ENCODE results near the gene DHX29.

Gene DHX29

DNA sequence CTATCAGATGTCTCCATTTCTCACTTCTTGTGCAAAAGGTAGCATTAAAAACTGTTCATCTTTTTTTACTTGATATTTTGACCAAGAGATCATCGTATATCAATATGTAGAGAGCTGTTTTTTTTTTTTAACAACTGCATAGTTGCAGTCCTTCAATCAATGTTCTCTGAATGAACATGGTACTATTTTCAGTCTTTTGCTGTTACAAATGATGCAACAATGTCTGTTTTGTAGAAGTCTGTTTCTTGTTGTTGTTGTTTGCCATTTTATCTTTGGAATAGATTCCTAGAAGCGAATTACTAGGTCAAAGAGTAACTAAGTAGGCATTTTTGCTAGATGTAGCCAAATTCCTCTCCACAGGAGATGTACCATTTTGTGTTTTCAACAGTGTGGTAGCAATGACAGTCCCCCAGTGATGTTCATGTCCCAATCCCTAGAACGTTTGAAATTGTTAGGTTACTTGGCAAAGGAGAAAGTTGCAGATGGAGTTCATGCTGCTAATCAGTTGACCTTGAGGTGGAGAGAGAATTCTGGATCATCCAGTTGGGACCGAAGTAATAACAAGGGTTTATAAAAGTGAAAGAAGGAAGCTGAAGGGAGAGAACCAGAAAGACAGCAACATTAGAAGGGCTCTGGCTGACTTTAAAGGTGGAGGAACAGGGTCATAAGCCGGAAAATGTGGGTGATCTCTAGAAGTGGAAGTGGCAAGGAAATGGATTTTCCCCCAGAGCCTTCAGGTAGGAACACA, 6.5 kb upstream of the DHX29 start:
- DNase-seq (ENCODE audit: low spot score) = no peak

DNA sequence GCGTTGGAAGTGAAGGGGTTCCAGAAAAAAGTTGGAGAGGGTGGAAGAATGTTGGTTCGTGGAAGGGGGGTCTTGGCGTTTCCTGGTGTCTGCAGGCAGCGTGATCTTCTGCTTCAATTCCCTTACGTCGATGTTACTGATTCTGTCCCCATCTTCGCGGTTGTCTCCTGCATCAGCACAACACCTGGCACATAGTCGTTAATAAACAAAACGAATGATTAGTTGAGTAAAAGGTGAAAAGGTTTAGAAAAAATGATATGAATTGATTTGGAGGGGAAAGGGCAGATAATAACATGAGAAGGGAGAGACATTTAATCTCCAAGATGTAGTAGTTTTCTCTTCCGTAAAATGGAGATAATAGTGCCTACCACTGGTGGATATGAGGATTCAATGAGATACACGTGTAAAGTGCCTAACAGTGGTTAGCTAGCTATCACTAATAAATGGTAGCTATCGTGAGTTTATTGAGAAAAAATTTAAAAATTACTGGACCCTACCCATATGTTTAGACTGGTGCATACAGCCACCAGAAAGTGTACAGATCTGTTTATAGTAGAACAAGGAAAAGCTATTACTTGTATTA, 851 bp upstream of the DHX29 start:
- DNase-seq (ENCODE audit: low spot score) = peak; percentile 44

DNA sequence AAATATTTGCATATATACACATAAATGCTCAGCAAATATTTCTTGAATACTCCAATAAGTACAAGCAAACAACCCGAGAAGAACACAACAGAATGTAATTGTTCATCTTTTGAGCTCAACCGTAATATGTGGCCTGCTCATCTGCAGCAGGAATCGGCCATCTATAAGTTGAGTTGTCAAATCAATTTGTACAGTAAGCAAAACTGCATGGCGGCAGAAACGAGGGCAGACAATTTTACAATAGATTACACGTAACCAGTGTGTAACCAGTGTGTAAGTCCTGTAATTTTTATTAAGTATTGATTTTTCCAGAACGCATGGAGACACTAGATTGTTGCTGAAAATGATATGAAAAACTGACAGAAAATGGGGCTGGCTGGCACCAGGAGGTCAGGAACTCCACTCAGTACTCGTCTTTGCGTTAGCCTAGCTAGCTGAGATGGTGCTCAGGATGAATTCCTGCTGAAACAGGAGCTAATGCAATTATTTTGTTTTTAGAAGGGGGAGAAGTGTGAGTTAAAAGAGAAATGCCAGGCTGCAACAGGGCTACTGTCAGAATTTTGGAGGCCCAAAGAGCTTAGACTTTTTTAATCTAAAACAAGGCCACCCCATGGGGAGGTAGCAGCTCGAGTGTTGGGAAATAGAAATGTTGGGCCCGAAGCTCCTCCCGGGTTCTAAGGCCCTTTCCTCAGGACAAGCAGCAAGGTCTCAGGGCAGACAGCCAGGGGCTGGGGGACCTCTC, 682 bp downstream of the DHX29 start:
- DNase-seq (ENCODE audit: low spot score) = peak; percentile 42

DNA sequence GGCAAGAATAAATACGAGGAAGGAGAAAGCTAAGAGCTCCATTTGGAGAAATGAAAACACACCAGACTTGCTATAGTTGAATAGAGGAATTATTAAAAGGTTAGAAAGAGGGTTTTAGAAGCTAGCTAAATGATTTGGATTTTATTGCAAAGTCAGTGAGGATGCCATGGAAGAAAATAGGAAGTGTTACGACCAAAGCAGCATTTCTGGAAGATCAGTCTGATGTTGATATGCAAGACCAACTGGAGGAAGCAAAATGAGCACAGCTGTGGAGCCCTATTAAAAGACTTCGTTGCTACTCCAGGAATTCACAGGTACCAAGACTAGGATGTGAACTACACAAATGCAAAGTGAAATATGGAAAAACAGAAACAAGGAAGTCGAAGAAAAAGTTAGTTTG, 2.1 kb downstream of the DHX29 start:
- no peak for DNase-seq (ENCODE audit: low spot score)

DNA sequence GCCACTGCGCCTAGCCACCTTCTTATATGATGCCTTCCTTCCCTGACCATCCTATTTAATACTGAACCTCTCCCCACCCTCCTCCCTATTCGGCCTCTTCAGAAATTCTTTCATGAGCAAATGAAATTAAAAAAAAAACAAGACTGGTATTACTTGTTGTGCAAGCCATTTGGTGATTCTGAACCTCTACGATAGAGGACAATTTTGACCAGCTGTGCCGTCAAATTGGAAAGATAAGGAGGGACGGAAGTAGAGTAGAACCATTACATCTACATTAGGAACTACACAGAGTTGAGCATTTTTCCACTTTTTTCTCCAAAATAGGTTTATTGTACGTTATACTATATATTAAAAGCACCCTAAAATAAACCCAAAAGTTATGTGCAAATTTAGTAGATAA, 2.9 kb downstream of the DHX29 start:
- no peak for DNase-seq (ENCODE audit: low spot score)

DNA sequence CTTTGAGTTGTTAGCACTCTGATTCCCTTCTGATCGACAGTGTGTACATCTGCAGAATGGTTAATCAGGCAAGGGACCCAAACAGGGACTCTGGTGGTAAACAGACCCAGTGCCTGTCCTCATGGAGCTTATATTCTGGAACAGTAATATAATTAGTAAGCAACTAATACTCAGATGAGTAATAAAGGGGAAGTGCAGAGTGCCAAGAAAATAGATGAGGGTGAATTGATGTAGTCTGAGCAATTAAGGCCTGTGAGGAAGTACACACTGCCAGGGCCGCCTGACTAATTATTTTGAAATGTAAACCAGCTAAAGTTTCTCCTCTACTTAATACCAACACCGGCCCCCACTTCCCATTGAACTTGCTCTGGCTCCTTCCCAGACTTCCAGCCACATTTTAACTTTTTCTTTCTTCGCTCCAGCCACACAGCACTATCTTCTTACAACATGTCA, 4.2 kb downstream of the DHX29 start:
- peak; percentile 74 for DNase-seq (ENCODE audit: low spot score)

DNA sequence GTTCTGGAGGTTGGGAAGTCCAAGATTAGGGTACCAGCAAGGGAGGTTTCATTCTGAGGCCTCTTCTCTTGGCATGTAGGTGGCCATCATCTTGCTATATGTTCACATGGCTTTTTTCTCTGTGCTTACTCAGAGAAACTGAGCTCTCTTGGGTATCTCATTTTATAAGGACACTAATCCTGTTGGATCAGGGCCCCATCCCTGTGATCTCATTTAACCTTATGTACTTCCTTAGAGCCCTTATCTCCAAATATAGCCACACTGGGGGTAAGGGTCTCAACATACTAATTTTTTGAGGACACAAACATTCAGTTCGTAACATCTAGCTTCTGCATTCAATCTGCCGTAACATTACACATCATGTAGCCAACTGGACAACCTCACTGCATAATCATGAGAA, 6.6 kb downstream of the DHX29 start:
- DNase-seq (ENCODE audit: low spot score) = no peak

DNA sequence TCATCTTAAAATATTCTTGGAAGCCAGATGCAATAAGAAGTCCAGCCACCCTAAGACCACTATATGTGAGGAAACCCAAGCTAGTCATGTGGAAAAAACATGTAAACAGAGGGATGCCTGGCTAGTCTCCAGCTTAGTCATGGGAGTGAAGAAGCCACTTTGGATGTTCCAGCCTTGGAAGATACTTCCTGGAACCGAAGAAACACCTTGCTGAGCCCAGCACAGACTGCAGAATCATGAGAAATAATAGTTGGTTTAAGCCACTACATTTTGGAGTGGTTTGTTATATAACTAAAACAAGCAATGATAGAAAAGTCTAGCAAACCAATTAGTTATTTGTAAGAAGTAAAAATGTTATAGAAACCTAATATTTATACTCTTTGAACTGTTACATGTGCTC, 12.6 kb downstream of the DHX29 start:
- DNase-seq (ENCODE audit: low spot score) = no peak

DNA sequence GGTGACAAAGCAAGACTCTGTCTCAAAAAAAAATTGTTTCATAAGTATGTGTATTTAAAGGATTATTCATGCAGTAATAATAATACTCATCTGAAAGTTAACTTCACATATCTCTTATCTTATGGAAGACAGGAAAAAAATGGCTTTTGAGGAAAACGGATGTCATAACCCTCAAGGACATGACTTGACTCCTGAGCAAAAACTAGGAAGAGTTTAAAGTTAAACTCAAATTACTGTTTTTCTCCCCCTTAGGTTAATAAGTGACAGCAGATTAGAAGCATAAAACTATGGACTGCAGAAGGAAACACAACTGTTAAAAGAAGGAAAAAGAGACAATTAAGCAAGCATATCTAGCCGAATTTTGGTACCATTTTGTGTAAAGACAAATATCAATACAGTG, 16.5 kb downstream of the DHX29 start:
- DNase-seq (ENCODE audit: low spot score) = no peak

DNA sequence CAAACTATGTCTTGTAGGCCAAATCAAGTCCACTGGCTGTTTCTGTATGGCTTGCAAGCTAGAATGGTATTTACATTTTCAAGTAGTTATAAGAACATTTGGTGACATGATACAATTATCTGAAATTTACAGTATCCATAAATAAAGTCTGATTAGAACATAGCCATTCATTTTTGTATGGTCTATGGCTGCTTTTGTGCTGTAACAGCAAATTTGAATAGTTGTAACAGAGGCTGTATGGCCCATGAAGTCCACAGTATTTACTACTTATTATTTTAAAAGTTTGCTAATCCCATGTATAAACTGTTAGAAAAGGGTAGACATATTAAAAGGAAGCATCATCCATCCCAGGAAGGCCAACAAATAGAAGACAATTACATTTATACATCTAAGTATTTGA, 17.7 kb downstream of the DHX29 start:
- DNase-seq (ENCODE audit: low spot score) = no peak

DNA sequence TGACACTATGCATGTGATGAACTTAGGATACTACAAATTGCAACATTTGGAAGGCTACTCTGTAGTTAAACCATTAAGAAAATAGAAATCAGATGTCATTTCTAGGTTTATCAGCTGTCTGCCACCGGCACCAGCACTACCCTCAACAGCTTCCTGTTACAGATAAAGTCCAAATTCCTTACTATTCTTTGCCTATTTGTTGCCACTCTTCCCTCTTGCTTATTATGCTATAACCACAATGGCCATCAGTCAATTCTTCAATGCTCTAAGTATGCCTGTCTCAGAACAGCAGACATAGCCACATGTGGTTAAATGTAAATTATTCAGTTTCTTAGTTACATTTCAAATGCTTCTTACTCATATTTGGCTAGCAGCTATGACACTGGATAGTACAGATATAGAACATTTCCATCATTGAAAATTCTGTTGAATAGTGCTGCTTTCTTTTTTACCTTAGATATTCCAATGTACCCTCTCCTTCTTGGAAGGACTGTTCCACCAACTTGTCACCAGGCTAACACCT, 21.0 kb downstream of the DHX29 start:
- no peak for DNase-seq (ENCODE audit: low spot score)

DNA sequence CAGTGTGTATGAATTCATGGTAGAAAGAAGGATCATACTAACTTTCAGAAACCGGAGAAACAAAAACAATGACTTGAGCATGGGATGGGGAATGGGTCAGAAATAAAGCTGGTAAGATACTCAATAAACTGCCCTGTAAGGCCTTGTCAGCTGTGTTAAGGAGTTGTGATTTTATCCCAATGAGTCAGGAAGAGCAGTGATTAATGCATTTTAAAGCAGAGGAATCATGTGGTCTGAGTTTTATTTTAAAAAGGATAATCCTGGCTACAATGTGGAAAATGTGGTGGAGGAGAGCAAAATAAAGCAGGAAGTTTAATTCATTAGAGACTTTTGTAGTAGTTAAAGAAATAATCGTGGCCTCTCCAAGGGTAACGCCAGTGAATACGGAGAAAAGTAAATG, 28.7 kb downstream of the DHX29 start:
- no peak for DNase-seq (ENCODE audit: low spot score)

DNA sequence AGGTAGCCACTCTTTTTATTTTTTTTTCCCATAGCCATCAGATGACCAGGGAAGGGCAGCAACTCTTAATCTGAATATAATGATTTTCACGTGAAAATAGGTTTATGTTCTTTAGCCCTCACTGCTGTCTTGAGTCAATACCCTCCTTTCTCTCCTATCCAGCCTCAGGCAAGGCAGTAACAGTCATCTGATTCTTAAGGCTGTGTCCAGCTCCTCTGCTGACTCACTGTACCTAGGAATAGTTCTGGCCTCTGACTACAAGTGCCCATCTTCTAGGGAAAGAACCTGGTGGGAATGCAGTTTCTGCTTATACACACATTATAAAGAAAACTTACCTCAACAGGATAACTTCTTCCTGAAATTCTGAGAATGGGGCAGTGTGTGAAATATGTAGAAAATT, 30.7 kb downstream of the DHX29 start:
- no peak for DNase-seq (ENCODE audit: low spot score)

DNA sequence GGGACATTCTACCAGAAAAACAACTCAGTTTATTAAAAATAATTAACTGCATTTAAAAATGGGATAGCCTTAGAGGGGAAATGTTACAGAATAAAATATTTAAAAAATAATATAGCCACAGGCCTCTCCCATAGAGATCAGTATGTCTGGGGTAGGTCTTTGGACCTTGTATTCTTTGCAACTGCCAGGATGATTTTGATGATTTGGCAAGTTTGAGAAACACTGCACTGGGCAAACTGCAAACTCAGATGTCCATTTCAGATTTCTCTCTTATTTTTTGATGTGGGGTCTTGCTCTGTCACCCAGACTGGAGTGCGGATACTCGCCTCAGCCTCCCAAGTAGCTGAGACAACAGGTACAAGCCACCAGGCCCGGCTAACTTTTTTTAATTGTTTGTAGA, 49.2 kb downstream of the DHX29 start:
- no peak for DNase-seq (ENCODE audit: low spot score)

DNA sequence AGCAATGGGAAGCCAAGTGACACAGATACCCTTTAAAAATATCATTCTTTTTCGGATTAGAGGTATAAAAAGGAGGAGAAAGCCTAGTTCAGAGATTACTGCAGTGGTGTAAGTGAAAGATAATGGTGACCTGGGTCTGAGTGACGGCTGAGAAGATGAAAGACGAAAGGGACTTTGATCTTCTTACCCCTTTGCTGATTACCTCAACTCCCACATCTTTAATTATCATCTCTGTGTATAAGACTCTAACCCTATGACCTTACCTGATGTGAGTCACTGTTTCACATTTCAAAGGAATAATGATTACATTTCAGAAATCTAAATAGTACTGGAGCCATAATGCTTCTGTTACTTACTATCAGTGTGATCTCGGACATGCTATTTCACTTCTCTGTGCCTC, 52.7 kb downstream of the DHX29 start:
- DNase-seq (ENCODE audit: low spot score) = no peak

DNA sequence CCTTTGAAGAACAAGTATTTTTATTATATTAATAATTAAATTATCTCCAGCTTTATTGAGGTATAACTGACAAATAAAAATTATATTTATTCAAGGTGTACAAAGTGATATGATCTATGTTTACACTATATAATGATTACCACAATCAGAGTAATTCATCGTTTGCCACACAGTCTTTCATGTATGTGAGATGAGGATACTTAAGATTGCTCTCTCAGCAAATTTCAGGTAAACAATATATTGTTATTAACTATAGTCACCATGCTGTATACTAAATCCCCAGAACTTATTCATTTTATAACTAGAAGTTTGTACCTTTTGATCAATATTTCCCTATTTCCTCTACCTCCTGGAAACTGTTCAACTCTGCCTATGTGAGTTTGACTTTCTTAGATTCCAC, 57.4 kb downstream of the DHX29 start:
- DNase-seq (ENCODE audit: low spot score) = no peak

DNA sequence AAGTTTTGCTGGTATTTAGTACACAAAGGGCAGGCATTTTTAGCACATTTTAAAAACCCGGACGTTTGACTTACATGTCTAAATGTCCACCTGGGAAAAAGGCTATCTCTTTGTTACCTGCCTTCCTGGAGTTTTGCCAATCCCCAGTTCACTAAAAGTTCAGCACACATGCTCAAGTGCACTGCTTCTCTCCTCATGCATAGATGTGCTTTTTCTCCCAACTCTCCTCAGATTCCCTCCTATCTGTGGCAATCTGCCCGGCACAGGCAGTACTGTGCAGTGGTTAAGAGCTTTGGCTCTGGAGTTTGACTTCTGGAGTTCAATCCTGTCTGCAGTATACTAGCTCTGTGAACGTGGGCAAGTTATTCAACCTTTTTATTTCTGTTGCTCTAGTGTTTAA, 65.7 kb downstream of the DHX29 start:
- no peak for DNase-seq (ENCODE audit: low spot score)

DNA sequence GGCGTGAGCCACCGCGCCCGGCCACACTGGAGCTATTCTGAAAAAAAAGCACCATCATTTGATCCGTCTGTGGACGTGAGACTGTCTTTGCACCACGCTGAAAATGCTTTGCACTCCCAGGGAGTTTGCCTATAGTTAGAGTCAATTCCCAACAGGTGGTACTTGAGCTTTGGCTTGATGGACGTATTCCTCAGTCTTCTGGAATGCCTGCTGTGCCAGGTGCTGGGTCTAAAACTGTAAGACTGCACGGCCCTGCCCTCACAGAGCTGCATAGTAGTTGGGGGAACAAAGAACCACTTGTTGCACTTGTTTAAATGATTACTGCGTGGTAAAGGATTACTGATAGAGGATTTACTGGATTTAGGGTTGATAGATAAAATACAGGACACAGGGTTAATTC, 70.7 kb downstream of the DHX29 start:
- DNase-seq (ENCODE audit: low spot score) = no peak

DNA sequence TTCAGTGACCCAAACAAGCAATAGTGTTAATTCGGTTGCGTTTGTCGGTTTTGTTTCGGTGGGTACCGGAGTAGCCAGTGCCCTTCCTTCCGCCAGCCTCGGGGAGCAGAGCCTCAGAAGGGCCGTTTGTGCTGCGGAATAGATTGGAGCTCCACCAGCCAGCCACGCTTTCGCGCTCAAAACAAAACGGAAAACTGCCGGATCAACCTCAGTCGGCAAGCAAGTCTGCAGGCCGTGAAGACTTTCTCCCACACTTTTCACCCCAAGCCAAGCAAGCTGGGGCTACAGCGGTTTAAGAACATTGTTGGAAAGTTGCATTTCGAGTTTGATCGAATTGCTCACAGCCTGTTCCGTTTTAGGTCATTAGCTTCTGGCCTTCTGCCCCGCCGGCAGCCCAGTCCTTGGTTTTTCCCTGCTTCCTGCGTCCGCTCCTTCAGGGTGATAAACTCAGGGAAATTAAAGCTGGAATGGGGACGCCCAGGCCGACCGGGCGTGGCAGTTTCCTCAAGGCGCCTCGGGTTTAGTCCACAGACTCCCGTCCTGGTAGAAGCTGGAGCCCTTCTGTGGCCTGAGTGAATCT, 73.3 kb downstream of the DHX29 start:
- DNase-seq (ENCODE audit: low spot score) = no peak

DNA sequence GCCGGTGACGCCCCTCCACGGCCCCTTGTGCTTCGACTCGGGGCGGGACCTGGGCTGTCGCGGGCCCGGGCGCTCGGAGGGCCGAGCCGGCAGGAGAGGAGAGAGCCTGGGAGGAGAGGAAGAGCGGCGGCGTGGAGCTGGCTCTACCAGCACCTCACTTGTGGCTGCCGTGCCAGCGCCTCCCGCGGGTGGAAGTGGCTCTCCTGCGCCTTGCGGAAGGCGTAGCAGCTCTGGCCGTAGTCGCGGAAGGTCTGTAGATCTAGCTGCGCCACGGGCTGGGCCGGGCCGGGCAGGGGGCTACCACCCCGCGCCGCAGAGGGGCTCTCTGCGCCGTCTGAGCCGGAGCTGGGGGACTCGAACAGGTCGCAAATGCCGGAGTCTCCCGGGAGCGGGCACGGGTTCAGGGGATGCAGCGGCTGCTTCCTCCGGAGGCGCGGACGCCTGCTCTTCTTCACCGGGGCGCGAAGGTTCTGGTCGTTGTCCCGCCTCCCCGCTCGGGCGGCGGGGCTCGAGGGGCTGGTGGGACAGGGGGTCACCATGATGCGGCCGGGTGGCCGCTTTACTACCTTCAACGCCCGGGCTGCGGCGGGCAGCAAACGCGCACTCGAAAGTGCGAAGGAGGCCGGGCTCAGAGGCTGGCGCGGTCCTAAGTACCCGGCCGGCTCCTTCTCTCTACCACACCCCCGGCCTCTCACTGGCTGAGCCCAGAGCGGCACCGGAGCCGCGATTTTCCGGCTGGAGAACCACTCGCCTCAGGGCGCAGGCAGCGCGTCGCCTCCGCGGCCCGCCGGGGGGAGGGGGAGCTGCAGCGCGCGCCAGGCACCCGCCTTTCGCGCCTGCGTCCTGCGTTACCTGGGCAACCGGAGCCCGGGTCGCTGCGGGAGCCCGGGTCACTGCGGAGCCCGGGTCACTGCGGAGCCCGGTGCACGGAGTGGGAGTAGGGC, 74.2 kb downstream of the DHX29 start, which contains the start of gene CCNO:
Gene CCNO, minus strand, starts transcription at position 624 of the 944 bp plus-strand sequence. Its CDS starts 85 bp downstream, at position 539.
- peak; percentile 50 for DNase-seq (ENCODE audit: low spot score)

DNA sequence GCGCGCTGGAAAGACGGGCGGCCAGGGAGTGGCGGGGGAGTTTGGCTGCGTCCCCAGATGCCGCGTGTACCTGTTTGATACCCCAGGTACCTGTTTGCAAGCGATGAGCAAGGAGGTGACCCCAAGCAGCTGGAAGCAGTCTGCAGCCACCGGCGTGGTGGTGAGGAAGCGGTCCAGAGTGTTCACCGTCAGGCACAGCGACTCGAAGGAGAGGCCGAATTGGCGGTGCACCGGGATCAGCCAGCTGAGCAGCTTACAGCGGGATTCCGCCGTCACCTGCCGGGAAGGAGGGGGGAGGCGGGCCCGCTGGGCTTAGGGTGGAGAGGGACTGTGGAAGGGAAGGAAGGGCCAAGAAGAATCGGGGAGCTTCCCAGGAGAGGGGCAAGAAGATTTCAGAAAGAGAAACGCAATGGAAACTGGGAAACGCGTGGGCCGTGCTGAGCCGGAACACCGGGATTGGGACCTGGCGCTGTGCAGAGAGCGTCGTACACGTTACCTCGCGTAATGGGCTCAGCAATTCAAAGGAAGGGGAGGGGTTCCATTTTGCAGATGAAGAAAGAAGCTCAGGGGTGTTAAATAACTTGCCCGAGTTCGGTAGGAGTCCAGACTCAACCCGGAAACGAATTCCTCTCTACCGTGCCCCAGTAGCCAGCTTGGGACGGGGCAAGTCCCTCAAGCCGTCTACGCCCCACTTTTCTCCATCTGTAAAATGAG, 75.1 kb downstream of the DHX29 start:
- DNase-seq (ENCODE audit: low spot score) = no peak
